Measurements from ENCODE around the gene LPCAT4. TPM values are rescaled to one million over a fixed set of nuclear protein-coding genes. Genes with fewer than 3 reads are reported as not detected.

The LPCAT4 gene
- total and polyA plus RNA-seq, 2 experiments from 2014 or later: 162 to 172 TPM

DNA sequence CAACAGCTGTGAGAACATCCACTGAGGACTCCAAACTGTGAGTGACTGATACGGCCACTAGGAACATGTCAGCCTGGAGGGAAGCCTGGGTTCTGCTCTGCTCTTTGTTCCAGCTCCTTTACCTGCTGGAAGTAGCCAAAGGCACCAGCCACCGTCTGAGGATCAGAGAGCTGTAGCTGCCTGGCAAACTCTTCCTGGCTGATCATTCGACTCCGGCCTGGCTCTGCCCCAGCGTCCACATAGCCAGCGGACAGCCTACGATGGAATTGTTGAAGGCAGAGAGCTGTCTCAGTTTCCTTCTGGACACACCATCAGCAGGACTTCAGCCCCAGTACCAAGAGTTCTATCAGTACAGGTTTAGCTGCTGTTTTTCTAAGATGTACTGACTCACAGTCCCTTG is 5.7 kb downstream of the LPCAT4 start:
- H3K36me3 ChIP-seq: peaks cover 29% of the 10 kb centered on the region
- H3K4me3 ChIP-seq: no peak overlapping the region
- no peaks in the 10 kb centered on the region for H3K9me3 ChIP-seq (ENCODE audit: low read depth)
- TF ChIP-seq, protein P1, sequence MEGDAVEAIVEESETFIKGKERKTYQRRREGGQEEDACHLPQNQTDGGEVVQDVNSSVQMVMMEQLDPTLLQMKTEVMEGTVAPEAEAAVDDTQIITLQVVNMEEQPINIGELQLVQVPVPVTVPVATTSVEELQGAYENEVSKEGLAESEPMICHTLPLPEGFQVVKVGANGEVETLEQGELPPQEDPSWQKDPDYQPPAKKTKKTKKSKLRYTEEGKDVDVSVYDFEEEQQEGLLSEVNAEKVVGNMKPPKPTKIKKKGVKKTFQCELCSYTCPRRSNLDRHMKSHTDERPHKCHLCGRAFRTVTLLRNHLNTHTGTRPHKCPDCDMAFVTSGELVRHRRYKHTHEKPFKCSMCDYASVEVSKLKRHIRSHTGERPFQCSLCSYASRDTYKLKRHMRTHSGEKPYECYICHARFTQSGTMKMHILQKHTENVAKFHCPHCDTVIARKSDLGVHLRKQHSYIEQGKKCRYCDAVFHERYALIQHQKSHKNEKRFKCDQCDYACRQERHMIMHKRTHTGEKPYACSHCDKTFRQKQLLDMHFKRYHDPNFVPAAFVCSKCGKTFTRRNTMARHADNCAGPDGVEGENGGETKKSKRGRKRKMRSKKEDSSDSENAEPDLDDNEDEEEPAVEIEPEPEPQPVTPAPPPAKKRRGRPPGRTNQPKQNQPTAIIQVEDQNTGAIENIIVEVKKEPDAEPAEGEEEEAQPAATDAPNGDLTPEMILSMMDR (IDR thresholded peaks at IDR 0.05; ENCODE audit: low read depth, low read length): no peak
- H3K4me1 ChIP-seq (ENCODE audit: low read depth): peaks cover 10% of the 10 kb centered on the region
- no peak overlapping the region for H3K27ac ChIP-seq
- H3K27me3 ChIP-seq: no peaks in the 10 kb centered on the region
- DNase-seq (ENCODE audit: low read depth in 1 of 2, low spot score in 1 of 2): no peak

DNA sequence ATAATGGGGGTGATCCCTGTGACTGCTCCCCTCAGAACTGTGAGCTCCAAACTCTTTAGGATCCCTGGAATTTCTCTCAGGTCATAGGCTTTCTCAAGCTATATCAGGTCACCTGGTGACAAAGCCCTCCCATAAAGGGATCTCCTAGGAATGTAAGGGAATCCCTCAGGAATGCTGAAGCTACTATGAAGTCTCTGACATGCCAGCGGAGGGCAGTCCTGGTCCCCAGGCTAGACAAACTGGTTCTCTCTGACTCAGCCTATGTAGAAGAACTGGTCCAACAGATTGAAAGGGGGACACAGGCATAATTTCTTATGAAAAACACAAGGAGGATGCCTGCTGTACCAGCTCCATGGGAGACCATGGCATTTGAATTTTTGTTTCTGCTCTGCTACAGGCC is 6.7 kb downstream of the LPCAT4 start:
- Histone ChIP-seq H3K27ac (no peak overlapping the region), H3K4me3 (no peak overlapping the region), H3K4me1 (ENCODE audit: low read depth) (peaks cover 6% of the 10 kb centered on the region), H3K27me3 (no peaks in the 10 kb centered on the region), H3K36me3 (peaks cover 29% of the 10 kb centered on the region), H3K9me3 (ENCODE audit: low read depth) (no peaks in the 10 kb centered on the region)
- TF ChIP-seq, protein P1 (IDR thresholded peaks at IDR 0.05; ENCODE audit: low read depth, low read length): no peak
- no peak for DNase-seq (ENCODE audit: low read depth in 1 of 2, low spot score in 1 of 2)

- Histone ChIP-seq H3K4me1 (ENCODE audit: low read depth) (no peaks in the 10 kb centered on the region), H3K9me3 (ENCODE audit: low read depth) (no peaks in the 10 kb centered on the region), H3K27ac (no peak overlapping the region), H3K36me3 (peaks cover 29% of the 10 kb centered on the region), H3K4me3 (no peak overlapping the region), H3K27me3 (no peaks in the 10 kb centered on the region)
- TF ChIP-seq, protein P1 (IDR thresholded peaks at IDR 0.05; ENCODE audit: low read depth, low read length): no peak
- no peak for DNase-seq (ENCODE audit: low read depth in 1 of 2, low spot score in 1 of 2)
Measured at GRCh38 chr15:34359416-34359815, 7.6 kb downstream of the LPCAT4 start.

- H3K27me3 ChIP-seq: no peaks in the 10 kb centered on the region
- H3K36me3 ChIP-seq: peaks cover 29% of the 10 kb centered on the region
- no peak for DNase-seq (ENCODE audit: low read depth in 1 of 2, low spot score in 1 of 2)
- no peak overlapping the region for H3K4me3 ChIP-seq
- no peak overlapping the region for H3K27ac ChIP-seq
- no peaks in the 10 kb centered on the region for H3K4me1 ChIP-seq (ENCODE audit: low read depth)
- H3K9me3 ChIP-seq (ENCODE audit: low read depth): no peaks in the 10 kb centered on the region
- TF ChIP-seq, protein P1 (IDR thresholded peaks at IDR 0.05; ENCODE audit: low read depth, low read length): no peak
Measured at GRCh38 chr15:34358948-34359347, 8.0 kb downstream of the LPCAT4 start.

- H3K36me3 ChIP-seq: peaks cover 26% of the 10 kb centered on the region
Measured at GRCh38 chr15:34358367-34358766, 8.6 kb downstream of the LPCAT4 start.

More at GRCh38 chr15:34358367-34358766, 8.6 kb downstream of the LPCAT4 start:
- Histone ChIP-seq H3K4me1 (ENCODE audit: low read depth) (peaks cover 6% of the 10 kb centered on the region), H3K27ac (no peak overlapping the region), H3K27me3 (no peaks in the 10 kb centered on the region), H3K4me3 (no peak overlapping the region), H3K9me3 (ENCODE audit: low read depth) (no peaks in the 10 kb centered on the region)
- DNase-seq (ENCODE audit: low read depth in 1 of 2, low spot score in 1 of 2): no peak
- TF ChIP-seq, protein P1 (IDR thresholded peaks at IDR 0.05; ENCODE audit: low read depth, low read length): peak; percentile 15
